ENCODE measurements around the gene GP1BB.

DNA sequence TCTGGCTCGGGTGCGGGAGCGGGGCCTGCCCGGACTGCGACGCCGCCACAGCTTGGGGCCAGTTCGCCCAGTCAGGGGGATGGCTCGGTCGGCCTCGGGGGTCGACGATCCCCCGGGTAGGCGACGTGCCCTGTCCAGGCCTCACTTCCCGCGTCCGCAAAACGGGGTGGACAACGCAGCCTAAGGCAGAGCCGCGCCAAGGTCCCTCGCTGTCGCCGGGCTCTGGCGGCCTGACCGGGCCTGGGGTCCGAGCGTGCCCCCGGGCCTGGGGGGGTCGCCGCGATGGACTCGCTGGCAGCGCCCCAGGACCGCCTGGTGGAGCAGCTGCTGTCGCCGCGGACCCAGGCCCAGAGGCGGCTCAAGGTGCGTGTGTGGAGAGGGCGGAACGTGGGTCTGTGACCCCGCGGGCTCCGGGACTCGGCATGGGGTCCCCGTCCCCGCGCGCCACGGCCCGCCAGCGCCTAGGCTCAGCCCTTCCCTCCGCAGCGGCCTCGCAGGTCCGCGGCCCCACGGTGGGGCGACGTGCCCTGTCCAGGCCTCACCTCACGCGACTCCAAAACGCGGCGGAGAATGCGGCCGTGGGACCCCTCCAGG lies 4.8 kb upstream of the GP1BB start:
- TF ChIP-seq RXRA (IDR thresholded peaks at IDR 0.05; ENCODE audit: borderline replicate concordance, low read depth) (no peak), MXI1 (IDR thresholded peaks at IDR 0.05; ENCODE audit: low read depth, low read length) (no peak), YY1 (IDR thresholded peaks at IDR 0.05; ENCODE audit: low read depth) (no peak), SIN3A (IDR thresholded peaks at IDR 0.05; ENCODE audit: borderline replicate concordance, low read depth, low read length) (no peak)
- TF ChIP-seq, protein P1, sequence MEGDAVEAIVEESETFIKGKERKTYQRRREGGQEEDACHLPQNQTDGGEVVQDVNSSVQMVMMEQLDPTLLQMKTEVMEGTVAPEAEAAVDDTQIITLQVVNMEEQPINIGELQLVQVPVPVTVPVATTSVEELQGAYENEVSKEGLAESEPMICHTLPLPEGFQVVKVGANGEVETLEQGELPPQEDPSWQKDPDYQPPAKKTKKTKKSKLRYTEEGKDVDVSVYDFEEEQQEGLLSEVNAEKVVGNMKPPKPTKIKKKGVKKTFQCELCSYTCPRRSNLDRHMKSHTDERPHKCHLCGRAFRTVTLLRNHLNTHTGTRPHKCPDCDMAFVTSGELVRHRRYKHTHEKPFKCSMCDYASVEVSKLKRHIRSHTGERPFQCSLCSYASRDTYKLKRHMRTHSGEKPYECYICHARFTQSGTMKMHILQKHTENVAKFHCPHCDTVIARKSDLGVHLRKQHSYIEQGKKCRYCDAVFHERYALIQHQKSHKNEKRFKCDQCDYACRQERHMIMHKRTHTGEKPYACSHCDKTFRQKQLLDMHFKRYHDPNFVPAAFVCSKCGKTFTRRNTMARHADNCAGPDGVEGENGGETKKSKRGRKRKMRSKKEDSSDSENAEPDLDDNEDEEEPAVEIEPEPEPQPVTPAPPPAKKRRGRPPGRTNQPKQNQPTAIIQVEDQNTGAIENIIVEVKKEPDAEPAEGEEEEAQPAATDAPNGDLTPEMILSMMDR (IDR thresholded peaks at IDR 0.05): no peak
- TF ChIP-seq, protein P2, sequence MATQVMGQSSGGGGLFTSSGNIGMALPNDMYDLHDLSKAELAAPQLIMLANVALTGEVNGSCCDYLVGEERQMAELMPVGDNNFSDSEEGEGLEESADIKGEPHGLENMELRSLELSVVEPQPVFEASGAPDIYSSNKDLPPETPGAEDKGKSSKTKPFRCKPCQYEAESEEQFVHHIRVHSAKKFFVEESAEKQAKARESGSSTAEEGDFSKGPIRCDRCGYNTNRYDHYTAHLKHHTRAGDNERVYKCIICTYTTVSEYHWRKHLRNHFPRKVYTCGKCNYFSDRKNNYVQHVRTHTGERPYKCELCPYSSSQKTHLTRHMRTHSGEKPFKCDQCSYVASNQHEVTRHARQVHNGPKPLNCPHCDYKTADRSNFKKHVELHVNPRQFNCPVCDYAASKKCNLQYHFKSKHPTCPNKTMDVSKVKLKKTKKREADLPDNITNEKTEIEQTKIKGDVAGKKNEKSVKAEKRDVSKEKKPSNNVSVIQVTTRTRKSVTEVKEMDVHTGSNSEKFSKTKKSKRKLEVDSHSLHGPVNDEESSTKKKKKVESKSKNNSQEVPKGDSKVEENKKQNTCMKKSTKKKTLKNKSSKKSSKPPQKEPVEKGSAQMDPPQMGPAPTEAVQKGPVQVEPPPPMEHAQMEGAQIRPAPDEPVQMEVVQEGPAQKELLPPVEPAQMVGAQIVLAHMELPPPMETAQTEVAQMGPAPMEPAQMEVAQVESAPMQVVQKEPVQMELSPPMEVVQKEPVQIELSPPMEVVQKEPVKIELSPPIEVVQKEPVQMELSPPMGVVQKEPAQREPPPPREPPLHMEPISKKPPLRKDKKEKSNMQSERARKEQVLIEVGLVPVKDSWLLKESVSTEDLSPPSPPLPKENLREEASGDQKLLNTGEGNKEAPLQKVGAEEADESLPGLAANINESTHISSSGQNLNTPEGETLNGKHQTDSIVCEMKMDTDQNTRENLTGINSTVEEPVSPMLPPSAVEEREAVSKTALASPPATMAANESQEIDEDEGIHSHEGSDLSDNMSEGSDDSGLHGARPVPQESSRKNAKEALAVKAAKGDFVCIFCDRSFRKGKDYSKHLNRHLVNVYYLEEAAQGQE (IDR thresholded peaks at IDR 0.05; ENCODE audit: low read depth, low read length): no peak
- TF ChIP-seq, protein P3, sequence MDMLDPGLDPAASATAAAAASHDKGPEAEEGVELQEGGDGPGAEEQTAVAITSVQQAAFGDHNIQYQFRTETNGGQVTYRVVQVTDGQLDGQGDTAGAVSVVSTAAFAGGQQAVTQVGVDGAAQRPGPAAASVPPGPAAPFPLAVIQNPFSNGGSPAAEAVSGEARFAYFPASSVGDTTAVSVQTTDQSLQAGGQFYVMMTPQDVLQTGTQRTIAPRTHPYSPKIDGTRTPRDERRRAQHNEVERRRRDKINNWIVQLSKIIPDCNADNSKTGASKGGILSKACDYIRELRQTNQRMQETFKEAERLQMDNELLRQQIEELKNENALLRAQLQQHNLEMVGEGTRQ (IDR thresholded peaks at IDR 0.05; ENCODE audit: borderline replicate concordance, low read depth, low read length): no peak

Measured in SK-N-SH (cell line).